ENCODE results near the gene INSYN2B. TPM values are rescaled to one million over a fixed set of nuclear protein-coding genes. Genes with fewer than 3 reads are reported as not detected.

The INSYN2B gene
- total RNA-seq, 1 experiment from 2014 or later, result not detected

DNA sequence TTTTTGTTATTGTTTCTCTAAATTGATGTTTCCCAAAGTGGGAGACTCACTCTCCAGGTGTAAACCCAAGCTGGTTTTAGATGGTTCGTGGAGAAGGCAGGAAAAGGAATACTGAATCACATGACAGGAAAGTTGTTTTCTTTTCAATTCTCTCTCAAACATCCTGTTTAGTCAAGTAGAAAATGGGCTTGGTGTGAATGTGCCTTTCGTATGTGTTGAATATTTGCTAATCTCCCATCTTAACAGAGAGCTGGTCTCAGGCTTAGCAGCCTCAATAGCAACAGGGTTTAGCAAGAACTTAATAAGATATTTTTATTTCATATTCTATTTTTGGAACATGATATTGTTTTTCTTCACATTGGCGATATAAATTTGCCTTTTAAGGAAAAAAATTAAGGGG is 119.7 kb downstream of the INSYN2B start:
- ChIA-PET CTCF (no interaction called here), POLR2A (no interaction called here)
- no peaks in the 10 kb centered on the region for H3K36me3 Mint-ChIP-seq
- no peaks in the 10 kb centered on the region for H3K9me3 Mint-ChIP-seq
- no peaks in the 10 kb centered on the region for H3K27me3 Mint-ChIP-seq (ENCODE audit: low read depth)
- no peak overlapping the region for H3K27ac Mint-ChIP-seq
- H3K4me1 Mint-ChIP-seq, result peaks cover 5% of the 10 kb centered on the region; the same call in 1 of the 2 replicates
- ATAC-seq, result no peak
- H3K4me3 Mint-ChIP-seq, result no peak overlapping the region
- TF ChIP-seq, protein P1, sequence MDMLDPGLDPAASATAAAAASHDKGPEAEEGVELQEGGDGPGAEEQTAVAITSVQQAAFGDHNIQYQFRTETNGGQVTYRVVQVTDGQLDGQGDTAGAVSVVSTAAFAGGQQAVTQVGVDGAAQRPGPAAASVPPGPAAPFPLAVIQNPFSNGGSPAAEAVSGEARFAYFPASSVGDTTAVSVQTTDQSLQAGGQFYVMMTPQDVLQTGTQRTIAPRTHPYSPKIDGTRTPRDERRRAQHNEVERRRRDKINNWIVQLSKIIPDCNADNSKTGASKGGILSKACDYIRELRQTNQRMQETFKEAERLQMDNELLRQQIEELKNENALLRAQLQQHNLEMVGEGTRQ (CRISPR knock-in tag; IDR thresholded peaks at IDR 0.05), result no peak
- TF ChIP-seq PRRX2 (CRISPR knock-in tag; IDR thresholded peaks at IDR 0.05) (no peak), ESRRA (CRISPR knock-in tag; IDR thresholded peaks at IDR 0.05; ENCODE audit: borderline replicate concordance) (no peak), HMGA2 (CRISPR knock-in tag; IDR thresholded peaks at IDR 0.05) (no peak), JUN (CRISPR knock-in tag; IDR thresholded peaks at IDR 0.05) (no peak)
- DNase-seq (ENCODE audit: low spot score), result no peak

DNA sequence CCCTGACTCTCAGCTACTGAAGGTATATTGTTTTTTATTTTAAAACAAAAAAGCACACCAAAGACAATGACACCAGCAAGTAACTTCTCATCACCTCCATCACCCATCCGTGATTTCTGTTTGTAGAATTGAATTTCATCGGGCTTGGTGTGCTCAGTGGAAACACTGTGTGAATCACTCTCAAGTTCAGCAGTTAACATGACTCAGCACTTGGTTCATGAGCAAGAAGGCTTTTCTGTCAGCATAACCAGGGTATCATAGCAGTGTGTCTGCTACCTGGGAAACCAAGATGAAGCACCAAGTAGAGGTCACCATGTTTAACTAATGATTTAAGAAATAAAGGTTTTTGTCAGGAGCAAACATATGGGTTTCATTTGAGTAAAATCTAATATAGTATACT is 123.7 kb downstream of the INSYN2B start:
- ATAC-seq, result no peak
- TF ChIP-seq, protein P2, sequence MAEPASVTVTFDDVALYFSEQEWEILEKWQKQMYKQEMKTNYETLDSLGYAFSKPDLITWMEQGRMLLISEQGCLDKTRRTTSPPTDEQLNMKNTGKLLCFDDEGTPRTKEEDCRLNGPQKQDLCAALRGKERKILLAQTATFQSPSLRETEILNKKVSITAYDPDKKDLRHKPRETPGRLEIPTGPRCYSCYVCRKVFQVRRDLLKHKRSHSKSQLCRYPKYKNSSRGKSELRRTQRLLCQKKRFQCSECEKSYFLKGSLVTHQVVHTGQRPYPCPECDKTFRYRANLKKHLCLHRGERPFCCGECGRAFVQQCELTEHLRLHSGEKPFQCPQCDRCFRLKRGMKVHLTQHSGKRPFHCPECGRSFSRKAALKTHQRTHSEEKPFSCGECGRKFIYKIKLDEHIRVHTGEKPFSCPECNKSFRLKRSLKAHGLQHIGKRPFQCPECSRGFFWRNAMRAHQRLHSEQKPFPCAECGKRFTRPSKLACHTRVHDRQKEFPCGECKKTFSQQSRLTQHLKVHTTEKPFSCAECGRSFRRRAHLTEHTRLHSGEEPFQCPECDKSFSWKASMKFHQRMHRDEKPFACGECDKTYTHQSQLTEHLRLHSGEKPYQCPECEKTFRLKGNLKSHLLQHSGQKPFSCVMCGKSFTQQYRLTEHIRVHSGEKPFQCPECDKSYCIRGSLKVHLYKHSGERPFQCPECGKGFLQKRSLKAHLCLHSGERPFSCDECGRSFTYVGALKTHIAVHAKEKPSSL (CRISPR knock-in tag; conservative IDR thresholded peaks at IDR 0.05), result no peak
- TF ChIP-seq ZNF219 (CRISPR knock-in tag; IDR thresholded peaks at IDR 0.05; ENCODE audit: borderline replicate concordance) (no peak), ATF1 (CRISPR knock-in tag; IDR thresholded peaks at IDR 0.05) (no peak), FOXP1 (CRISPR knock-in tag; IDR thresholded peaks at IDR 0.05; ENCODE audit: borderline replicate concordance) (no peak), CREB1 (CRISPR knock-in tag; IDR thresholded peaks at IDR 0.05) (no peak)
- TF ChIP-seq, protein P3, sequence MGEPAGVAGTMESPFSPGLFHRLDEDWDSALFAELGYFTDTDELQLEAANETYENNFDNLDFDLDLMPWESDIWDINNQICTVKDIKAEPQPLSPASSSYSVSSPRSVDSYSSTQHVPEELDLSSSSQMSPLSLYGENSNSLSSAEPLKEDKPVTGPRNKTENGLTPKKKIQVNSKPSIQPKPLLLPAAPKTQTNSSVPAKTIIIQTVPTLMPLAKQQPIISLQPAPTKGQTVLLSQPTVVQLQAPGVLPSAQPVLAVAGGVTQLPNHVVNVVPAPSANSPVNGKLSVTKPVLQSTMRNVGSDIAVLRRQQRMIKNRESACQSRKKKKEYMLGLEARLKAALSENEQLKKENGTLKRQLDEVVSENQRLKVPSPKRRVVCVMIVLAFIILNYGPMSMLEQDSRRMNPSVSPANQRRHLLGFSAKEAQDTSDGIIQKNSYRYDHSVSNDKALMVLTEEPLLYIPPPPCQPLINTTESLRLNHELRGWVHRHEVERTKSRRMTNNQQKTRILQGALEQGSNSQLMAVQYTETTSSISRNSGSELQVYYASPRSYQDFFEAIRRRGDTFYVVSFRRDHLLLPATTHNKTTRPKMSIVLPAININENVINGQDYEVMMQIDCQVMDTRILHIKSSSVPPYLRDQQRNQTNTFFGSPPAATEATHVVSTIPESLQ (CRISPR knock-in tag; IDR thresholded peaks at IDR 0.05), result no peak
- CTCF ChIA-PET, result no interaction called here

DNA sequence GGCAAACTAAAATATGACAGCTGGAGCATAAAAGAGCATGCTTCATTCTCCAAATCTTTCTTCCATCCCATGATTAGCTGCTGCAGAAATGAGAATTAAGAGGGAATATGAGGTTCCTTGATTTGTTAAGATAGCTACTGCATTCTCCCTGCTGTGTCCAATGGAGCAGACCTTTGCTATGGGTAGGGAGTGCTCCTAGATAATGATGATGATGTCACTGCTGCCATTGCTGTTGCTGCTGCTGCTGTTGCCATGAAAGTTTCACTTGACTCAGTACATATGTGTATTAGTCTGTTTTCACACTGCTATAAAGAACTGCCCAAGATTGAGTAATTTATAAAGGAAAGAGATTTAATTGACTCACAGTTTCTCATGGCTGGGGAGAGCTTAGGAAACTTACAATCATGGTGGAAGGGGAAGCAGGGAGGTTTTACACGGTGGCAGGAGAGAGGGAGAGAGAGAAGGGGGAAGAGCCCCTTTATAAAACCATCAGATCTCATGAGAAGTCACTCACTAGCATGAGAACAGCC is 128.9 kb downstream of the INSYN2B start:
- POLR2A ChIA-PET, result no interaction called here
- Mint-ChIP-seq H3K36me3 (peaks cover 28% of the 10 kb centered on the region), H3K4me1 (no peaks in the 10 kb centered on the region), H3K27ac (no peak overlapping the region), H3K4me3 (no peak overlapping the region), H3K9me3 (peaks cover 38% of the 10 kb centered on the region), H3K27me3 (ENCODE audit: low read depth) (peaks cover 5% of the 10 kb centered on the region; the same call in 1 of the 2 replicates)
- no peak for DNase-seq (ENCODE audit: low spot score)
- CTCF ChIA-PET, result no interaction called here
- ATAC-seq, result no peak
- TF ChIP-seq, protein P4, sequence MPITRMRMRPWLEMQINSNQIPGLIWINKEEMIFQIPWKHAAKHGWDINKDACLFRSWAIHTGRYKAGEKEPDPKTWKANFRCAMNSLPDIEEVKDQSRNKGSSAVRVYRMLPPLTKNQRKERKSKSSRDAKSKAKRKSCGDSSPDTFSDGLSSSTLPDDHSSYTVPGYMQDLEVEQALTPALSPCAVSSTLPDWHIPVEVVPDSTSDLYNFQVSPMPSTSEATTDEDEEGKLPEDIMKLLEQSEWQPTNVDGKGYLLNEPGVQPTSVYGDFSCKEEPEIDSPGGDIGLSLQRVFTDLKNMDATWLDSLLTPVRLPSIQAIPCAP (CRISPR knock-in tag; IDR thresholded peaks at IDR 0.05), result no peak
- TF ChIP-seq ZNF138 (CRISPR knock-in tag; conservative IDR thresholded peaks at IDR 0.05) (no peak), RORB (CRISPR knock-in tag; IDR thresholded peaks at IDR 0.05) (no peak), MYBL2 (CRISPR knock-in tag; IDR thresholded peaks at IDR 0.05) (no peak), SOX15 (CRISPR knock-in tag; IDR thresholded peaks at IDR 0.05) (no peak), ZNF317 (CRISPR knock-in tag; IDR thresholded peaks at IDR 0.05; ENCODE audit: borderline replicate concordance, low read depth) (no peak), RELA (CRISPR knock-in tag; IDR thresholded peaks at IDR 0.05; ENCODE audit: borderline replicate concordance) (no peak), TP53 (CRISPR knock-in tag; IDR thresholded peaks at IDR 0.05) (no peak), SMAD3 (CRISPR knock-in tag; IDR thresholded peaks at IDR 0.05; ENCODE audit: borderline replicate concordance) (no peak), GTF2I (CRISPR knock-in tag; conservative IDR thresholded peaks at IDR 0.05) (no peak)

More for the DNA sequence above, 123.7 kb downstream of the INSYN2B start:
- H3K27me3 Mint-ChIP-seq (ENCODE audit: low read depth), result no peaks in the 10 kb centered on the region
- peaks cover 18% of the 10 kb centered on the region for H3K9me3 Mint-ChIP-seq
- no peak overlapping the region for H3K27ac Mint-ChIP-seq
- no peak for DNase-seq (ENCODE audit: low spot score)
- POLR2A ChIA-PET, result no interaction called here
- H3K4me3 Mint-ChIP-seq, result no peak overlapping the region
- peaks cover 5% of the 10 kb centered on the region; the same call in 1 of the 2 replicates for H3K4me1 Mint-ChIP-seq
- H3K36me3 Mint-ChIP-seq, result peaks cover 13% of the 10 kb centered on the region

Measured in WTC11 (cell line).